Neural cell (in vitro differentiated cells): ENCODE measurements around the gene BAD. TPM values are rescaled to one million over a fixed set of nuclear protein-coding genes. Genes with fewer than 3 reads are reported as not detected.

Experiments
- H2AFZ ChIP-seq: fragments of 200-600, 300-800 bp; sonication (generic), shearing (Covaris generic); 2 replicates; pipeline ENCODE4 v1.6.0; 2014; ENCODE audit warnings: low read depth, mild to moderate bottlenecking, antibody characterized with exemption, low read length, moderate library complexity
- H3F3A ChIP-seq: fragments of 200-600 bp; shearing (Covaris generic); 2 replicates; pipeline ENCODE4 v1.6.1; 2016; ENCODE audit warnings: mild to moderate bottlenecking, moderate library complexity, mixed read lengths, antibody characterized with exemption, low read length; ENCODE audit not compliant: insufficient read depth, poor library complexity, severe bottlenecking
- H3K27ac ChIP-seq: fragments of 200-600, 300-800 bp; sonication (generic), shearing (Covaris generic); 2 replicates; pipeline ENCODE4 v1.5.1; 2014; ENCODE audit warnings: mild to moderate bottlenecking, low read length, moderate library complexity
- H3K27me3 ChIP-seq: fragments of 300-800, 200-600 bp; sonication (generic), shearing (Covaris generic); 2 replicates; pipeline ENCODE4 v1.6.0; 2014; ENCODE audit warnings: mild to moderate bottlenecking, low read depth, low read length, moderate library complexity; ENCODE audit not compliant: insufficient read depth
- H3K36me3 ChIP-seq: fragments of 300-800, 200-600 bp; sonication (generic), shearing (Covaris generic); 2 replicates; pipeline ENCODE4 v1.5.1; 2014; ENCODE audit warnings: mild to moderate bottlenecking, antibody characterized with exemption, low read length, moderate library complexity; ENCODE audit not compliant: insufficient read depth
- H3K4me2 ChIP-seq: fragments of 300-800, 200-600 bp; sonication (generic), shearing (Covaris generic); 2 replicates; pipeline ENCODE4 v1.6.0; 2014; ENCODE audit warnings: mild to moderate bottlenecking, low read length
- H3K4me3 ChIP-seq: fragments of 300-800, 200-600 bp; sonication (generic), shearing (Covaris generic); 2 replicates; pipeline ENCODE4 v1.5.1; 2014; ENCODE audit warnings: mild to moderate bottlenecking, low read length, moderate library complexity
- H3K79me2 ChIP-seq: fragments of 200-600 bp; shearing (Covaris generic); replicated peaks from 2 replicates; pipeline ENCODE4 v1.6.0; 2014; ENCODE audit warnings: mild to moderate bottlenecking, low read length, moderate library complexity; ENCODE audit not compliant: insufficient read depth
- H3K9ac ChIP-seq: fragments of 300-800, 200-600 bp; sonication (generic), shearing (Covaris generic); 2 replicates; pipeline ENCODE4 v1.6.1; 2016; ENCODE audit warnings: mild to moderate bottlenecking, low read length, mixed read lengths
- H3K9me2 ChIP-seq: fragments of 200-600 bp; shearing (Covaris generic); 2 replicates; pipeline ENCODE4 v1.6.1; 2016; ENCODE audit warnings: mild to moderate bottlenecking, low read length, mixed read lengths; ENCODE audit not compliant: insufficient read depth
- H3K9me3 ChIP-seq: fragments of 200-600, 300-800 bp; sonication (generic), shearing (Covaris generic); 2 replicates; pipeline ENCODE4 v1.6.1; 2016; ENCODE audit warnings: mild to moderate bottlenecking, mixed run types, low read length, moderate library complexity, mixed read lengths
- H4K20me1 ChIP-seq: fragments of 200-600 bp; shearing (Covaris generic); 2 replicates; pipeline ENCODE4 v1.6.1; 2016; ENCODE audit warnings: mild to moderate bottlenecking, mixed run types; ENCODE audit not compliant: insufficient read depth
- EP300 ChIP-seq: fragments of 450-650 bp; conservative IDR thresholded peaks from 2 replicates; pipeline ENCODE4 v1.6.1; 2014; ENCODE audit warnings: antibody characterized with exemption, mild to moderate bottlenecking, moderate library complexity; ENCODE audit not compliant: poor library complexity, severe bottlenecking
- EZH2 ChIP-seq: fragments of 200-600, 300-800 bp; shearing (Covaris generic), sonication (generic); IDR thresholded peaks from 2 replicates; pipeline ENCODE4 v1.6.1; 2014; ENCODE audit warnings: antibody characterized with exemption, low read length, borderline replicate concordance, mild to moderate bottlenecking; ENCODE audit not compliant: insufficient read depth, poor library complexity, severe bottlenecking
- MXI1 ChIP-seq: fragments of 450-650 bp; conservative IDR thresholded peaks from 2 replicates; pipeline ENCODE4 v1.6.1; 2014; ENCODE audit warnings: antibody characterized with exemption, mild to moderate bottlenecking; ENCODE audit not compliant: poor library complexity, severe bottlenecking
- POLR2AphosphoS5 ChIP-seq: IDR thresholded peaks from 2 replicates; pipeline ENCODE4 v1.6.1; 2012
- RAD21 ChIP-seq: fragments of 450-650 bp; conservative IDR thresholded peaks from 2 replicates; pipeline ENCODE4 v1.6.1; 2014; ENCODE audit warnings: antibody characterized with exemption, mild to moderate bottlenecking, moderate library complexity
- SMC3 ChIP-seq: fragments of 450-650 bp; conservative IDR thresholded peaks from 2 replicates; pipeline ENCODE4 v1.6.1; 2014; ENCODE audit warnings: antibody characterized with exemption, mild to moderate bottlenecking, moderate library complexity; ENCODE audit not compliant: poor library complexity
- TAF1 ChIP-seq: IDR thresholded peaks from 2 replicates; pipeline ENCODE4 v1.6.1; 2012; ENCODE audit warnings: low read depth
- polyA plus RNA-seq: library from polyadenylated mRNA; depleted of rRNA; stranded (reverse); fragments of >200 nt; gene quantifications from 2 replicates; pipeline ENCODE4 v1.2.3, GENCODE V29; 2014
- TF ChIP-seq, protein P1 (sequence below): IDR thresholded peaks from 2 replicates; pipeline ENCODE4 v1.6.1; 2012; ENCODE audit warnings: borderline replicate concordance
- TF ChIP-seq, protein P2 (sequence below): fragments of 450-650 bp; IDR thresholded peaks from 2 replicates; pipeline ENCODE4 v1.5.1; 2014; ENCODE audit warnings: antibody characterized with exemption, mild to moderate bottlenecking, moderate library complexity; ENCODE audit not compliant: poor library complexity, severe bottlenecking

BAD gene
- polyA plus RNA-seq, 1 donor from 2014 or later = 219 TPM

DNA sequence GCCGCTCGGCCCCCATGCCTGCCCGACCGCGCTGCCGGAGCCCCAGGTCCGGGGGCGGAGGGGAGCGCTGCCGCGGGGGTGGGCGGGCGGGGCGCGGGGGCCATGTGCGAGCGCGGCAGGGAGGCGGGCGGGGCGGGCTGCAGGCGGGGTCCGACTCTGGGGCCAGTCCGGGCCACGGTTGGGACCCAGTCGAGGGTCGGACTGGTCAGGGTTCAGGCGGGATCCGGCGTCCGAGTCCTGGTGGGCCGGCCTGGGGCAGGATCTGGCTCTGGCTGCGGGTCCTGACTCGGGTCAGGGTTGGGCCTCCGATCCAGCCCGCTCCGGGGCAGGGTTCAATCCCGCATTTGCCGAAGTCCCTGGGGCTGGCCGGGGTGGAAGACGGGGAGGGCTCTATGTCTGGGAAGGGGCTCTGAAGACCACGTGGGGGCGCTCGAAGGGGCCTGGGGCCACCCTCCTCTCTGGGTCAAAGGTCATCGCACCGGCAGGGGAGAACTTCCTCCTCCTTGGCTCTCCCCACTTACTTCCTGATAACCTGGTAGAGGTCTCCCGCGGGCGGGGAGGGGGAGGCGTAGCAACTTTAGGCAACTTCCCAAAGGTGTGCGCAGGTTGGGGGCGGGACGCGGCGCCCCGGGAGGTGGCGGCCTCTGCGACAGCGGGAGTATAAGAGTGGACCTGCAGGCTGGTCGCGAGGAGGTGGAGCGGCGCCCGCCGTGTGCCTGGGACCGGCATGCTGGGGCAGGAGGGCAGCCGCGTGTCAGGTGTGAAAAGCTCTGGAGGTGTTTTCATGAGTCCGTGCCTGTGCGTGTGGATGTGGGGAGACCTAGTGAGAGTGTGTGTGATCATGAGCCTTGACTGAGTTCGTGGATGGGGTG lies 21.5 kb upstream of the BAD start:
- H3K4me2 ChIP-seq = peak overlapping the region; percentile 56
- peak overlapping the region; percentile 75 for H3K9ac ChIP-seq
- peak overlapping the region; percentile 78 for H3K4me3 ChIP-seq
- peaks cover 10% of the 10 kb centered on the region for H3K79me2 ChIP-seq
- H3K36me3 ChIP-seq = no peaks in the 10 kb centered on the region
- H3F3A ChIP-seq = no peaks in the 10 kb centered on the region
- no peaks in the 10 kb centered on the region for H3K9me2 ChIP-seq
- H3K9me3 ChIP-seq = no peaks in the 10 kb centered on the region
- no peak overlapping the region for H2AFZ ChIP-seq
- peaks cover 6% of the 10 kb centered on the region for H4K20me1 ChIP-seq
- H3K27me3 ChIP-seq = peaks cover 11% of the 10 kb centered on the region
- TF ChIP-seq EZH2 = no peak
- no peak for TF ChIP-seq EP300
- TF ChIP-seq, protein P1, sequence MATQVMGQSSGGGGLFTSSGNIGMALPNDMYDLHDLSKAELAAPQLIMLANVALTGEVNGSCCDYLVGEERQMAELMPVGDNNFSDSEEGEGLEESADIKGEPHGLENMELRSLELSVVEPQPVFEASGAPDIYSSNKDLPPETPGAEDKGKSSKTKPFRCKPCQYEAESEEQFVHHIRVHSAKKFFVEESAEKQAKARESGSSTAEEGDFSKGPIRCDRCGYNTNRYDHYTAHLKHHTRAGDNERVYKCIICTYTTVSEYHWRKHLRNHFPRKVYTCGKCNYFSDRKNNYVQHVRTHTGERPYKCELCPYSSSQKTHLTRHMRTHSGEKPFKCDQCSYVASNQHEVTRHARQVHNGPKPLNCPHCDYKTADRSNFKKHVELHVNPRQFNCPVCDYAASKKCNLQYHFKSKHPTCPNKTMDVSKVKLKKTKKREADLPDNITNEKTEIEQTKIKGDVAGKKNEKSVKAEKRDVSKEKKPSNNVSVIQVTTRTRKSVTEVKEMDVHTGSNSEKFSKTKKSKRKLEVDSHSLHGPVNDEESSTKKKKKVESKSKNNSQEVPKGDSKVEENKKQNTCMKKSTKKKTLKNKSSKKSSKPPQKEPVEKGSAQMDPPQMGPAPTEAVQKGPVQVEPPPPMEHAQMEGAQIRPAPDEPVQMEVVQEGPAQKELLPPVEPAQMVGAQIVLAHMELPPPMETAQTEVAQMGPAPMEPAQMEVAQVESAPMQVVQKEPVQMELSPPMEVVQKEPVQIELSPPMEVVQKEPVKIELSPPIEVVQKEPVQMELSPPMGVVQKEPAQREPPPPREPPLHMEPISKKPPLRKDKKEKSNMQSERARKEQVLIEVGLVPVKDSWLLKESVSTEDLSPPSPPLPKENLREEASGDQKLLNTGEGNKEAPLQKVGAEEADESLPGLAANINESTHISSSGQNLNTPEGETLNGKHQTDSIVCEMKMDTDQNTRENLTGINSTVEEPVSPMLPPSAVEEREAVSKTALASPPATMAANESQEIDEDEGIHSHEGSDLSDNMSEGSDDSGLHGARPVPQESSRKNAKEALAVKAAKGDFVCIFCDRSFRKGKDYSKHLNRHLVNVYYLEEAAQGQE = no peak
- no peak for TF ChIP-seq TAF1
- TF ChIP-seq, protein P2, sequence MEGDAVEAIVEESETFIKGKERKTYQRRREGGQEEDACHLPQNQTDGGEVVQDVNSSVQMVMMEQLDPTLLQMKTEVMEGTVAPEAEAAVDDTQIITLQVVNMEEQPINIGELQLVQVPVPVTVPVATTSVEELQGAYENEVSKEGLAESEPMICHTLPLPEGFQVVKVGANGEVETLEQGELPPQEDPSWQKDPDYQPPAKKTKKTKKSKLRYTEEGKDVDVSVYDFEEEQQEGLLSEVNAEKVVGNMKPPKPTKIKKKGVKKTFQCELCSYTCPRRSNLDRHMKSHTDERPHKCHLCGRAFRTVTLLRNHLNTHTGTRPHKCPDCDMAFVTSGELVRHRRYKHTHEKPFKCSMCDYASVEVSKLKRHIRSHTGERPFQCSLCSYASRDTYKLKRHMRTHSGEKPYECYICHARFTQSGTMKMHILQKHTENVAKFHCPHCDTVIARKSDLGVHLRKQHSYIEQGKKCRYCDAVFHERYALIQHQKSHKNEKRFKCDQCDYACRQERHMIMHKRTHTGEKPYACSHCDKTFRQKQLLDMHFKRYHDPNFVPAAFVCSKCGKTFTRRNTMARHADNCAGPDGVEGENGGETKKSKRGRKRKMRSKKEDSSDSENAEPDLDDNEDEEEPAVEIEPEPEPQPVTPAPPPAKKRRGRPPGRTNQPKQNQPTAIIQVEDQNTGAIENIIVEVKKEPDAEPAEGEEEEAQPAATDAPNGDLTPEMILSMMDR = peak; percentile 66
- TF ChIP-seq SMC3 = peak; percentile 46
- TF ChIP-seq RAD21 = no peak
- TF ChIP-seq POLR2AphosphoS5 = no peak
- TF ChIP-seq MXI1 = no peak
- peak overlapping the region; percentile 61 for H3K27ac ChIP-seq

DNA sequence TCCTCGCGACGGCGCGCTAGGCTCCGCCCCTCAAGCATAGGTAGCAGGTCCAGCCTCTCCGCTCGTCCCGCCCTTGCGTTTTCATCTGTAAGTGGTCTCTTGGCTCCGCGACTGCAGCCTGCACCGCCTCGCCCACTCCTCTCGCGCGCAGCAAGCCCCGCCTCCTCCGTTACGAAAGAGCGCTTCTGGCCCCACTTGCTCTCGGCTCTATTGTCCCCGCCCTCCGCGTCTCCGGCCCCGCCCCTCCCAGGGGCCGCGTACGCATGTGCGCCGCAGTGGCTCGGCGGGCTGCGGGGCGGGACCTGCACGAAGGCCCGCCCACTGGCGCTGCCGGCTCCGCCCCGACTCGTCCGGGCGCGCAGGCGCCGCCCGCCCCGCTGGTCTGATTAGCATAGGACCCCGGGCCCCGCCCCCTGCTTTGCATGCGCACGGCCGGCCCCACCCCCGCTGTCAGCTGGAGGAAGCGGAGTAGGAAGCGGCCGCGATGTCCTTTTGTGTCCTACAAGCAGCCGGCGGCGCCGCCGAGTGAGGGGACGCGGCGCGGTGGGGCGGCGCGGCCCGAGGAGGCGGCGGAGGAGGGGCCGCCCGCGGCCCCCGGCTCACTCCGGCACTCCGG lies 20.7 kb upstream of the BAD start, which contains the start of gene ESRRA:
Gene ESRRA, plus strand, starts transcription at position 450 of the 616 bp plus-strand sequence. CDS start 1,656 bp downstream, outside the sequence.
- Histone ChIP-seq H3K27me3 (peaks cover 18% of the 10 kb centered on the region), H3K4me3 (peak within 1 kb of the TSS; percentile 85), H3K9me3 (no peaks in the 10 kb centered on the region), H4K20me1 (peaks cover 6% of the 10 kb centered on the region), H3K79me2 (peaks cover 10% of the 10 kb centered on the region), H3K27ac (peak within 1 kb of the TSS; percentile 80), H3F3A (no peaks in the 10 kb centered on the region), H3K4me2 (peak within 1 kb of the TSS; percentile 56), H3K36me3 (no peaks in the 10 kb centered on the region), H3K9ac (peak within 1 kb of the TSS; percentile 75), H3K9me2 (no peaks in the 10 kb centered on the region), H2AFZ (peak within 1 kb of the TSS; percentile 15)
- TF ChIP-seq TAF1 = peak; percentile 17
- TF ChIP-seq EP300 = no peak
- no peak for TF ChIP-seq RAD21
- TF ChIP-seq POLR2AphosphoS5 = peak; percentile 80
- TF ChIP-seq, protein P1 = peak; percentile 32
- no peak for TF ChIP-seq MXI1
- TF ChIP-seq EZH2 = no peak
- TF ChIP-seq, protein P2 = no peak
- TF ChIP-seq SMC3 = no peak
